Mesothelial cell of epicardium (in vitro differentiated cells): ENCODE measurements around the gene HNRNPA3. TPM values are rescaled to one million over a fixed set of nuclear protein-coding genes. Genes with fewer than 3 reads are reported as not detected.
"Not testable (repeated sequence)": the region's sequence is repeated elsewhere in the genome, so short reads cannot be mapped to it uniquely, and the experiment has no call there.

Experiments used
- DNase-seq, 2 experiments: peaks; one replicate each; pipeline ENCODE4 v3.0.0; 2021; ENCODE audit warnings: low spot score in 2 of 2; ENCODE audit not compliant: unreplicated experiment in 2 of 2
- H3K27ac Mint-ChIP-seq: 2 replicates; pipeline ENCODE4 v1.8.0; 2021; ENCODE audit warnings: mixed read lengths
- H3K27me3 Mint-ChIP-seq: 2 replicates; pipeline ENCODE4 v1.8.0; 2021; ENCODE audit warnings: low read depth, mixed read lengths
- H3K36me3 Mint-ChIP-seq: 2 replicates; pipeline ENCODE4 v1.8.0; 2021; ENCODE audit warnings: mixed read lengths
- H3K4me1 Mint-ChIP-seq: 2 replicates; pipeline ENCODE4 v1.8.0; 2021; ENCODE audit warnings: mixed read lengths
- H3K4me3 Mint-ChIP-seq: 2 replicates; pipeline ENCODE4 v1.8.0; 2021; ENCODE audit warnings: mild to moderate bottlenecking, moderate library complexity, mixed read lengths
- H3K9me3 Mint-ChIP-seq: 2 replicates; pipeline ENCODE4 v1.8.0; 2021; ENCODE audit warnings: mixed read lengths
- CTCF ChIP-seq: fragments of 200-600 bp; sonication (generic); IDR thresholded peaks from one replicate; pipeline ENCODE4 v1.5.0; 2021; ENCODE audit warnings: antibody characterized with exemption; ENCODE audit not compliant: unreplicated experiment
- total RNA-seq: library from RNA; stranded (reverse); gene quantifications from 3 replicates; pipeline ENCODE4 v1.2.1, GENCODE V29; 2021

The HNRNPA3 gene
- total RNA-seq, 1 donor from 2014 or later, result 264 TPM

- no peaks in the 10 kb centered on the region for H3K9me3 Mint-ChIP-seq
- H3K4me1 Mint-ChIP-seq, result peaks cover 16% of the 10 kb centered on the region
- H3K4me3 Mint-ChIP-seq, result no peak overlapping the region
- no peak overlapping the region for H3K27ac Mint-ChIP-seq
- no peak for DNase-seq
- H3K36me3 Mint-ChIP-seq, result no peaks in the 10 kb centered on the region
- no peak for TF ChIP-seq CTCF
- H3K27me3 Mint-ChIP-seq, result no peaks in the 10 kb centered on the region
Observed at GRCh38 chr2:177178797-177179196, 33.8 kb upstream of the HNRNPA3 start.

- no peaks in the 10 kb centered on the region for H3K9me3 Mint-ChIP-seq
- DNase-seq, result no peak
- H3K4me1 Mint-ChIP-seq, result peaks cover 16% of the 10 kb centered on the region
- no peak for TF ChIP-seq CTCF
- H3K4me3 Mint-ChIP-seq, result no peak overlapping the region
- no peak overlapping the region for H3K27ac Mint-ChIP-seq
- no peaks in the 10 kb centered on the region for H3K36me3 Mint-ChIP-seq
- H3K27me3 Mint-ChIP-seq, result no peaks in the 10 kb centered on the region
Observed at GRCh38 chr2:177179227-177179626, 33.4 kb upstream of the HNRNPA3 start.

GRCh38 chr2:177179671-177180070, 32.9 kb upstream of the HNRNPA3 start:
- peaks cover 13% of the 10 kb centered on the region for H3K4me1 Mint-ChIP-seq
- not testable (repeated sequence) for H3K36me3 Mint-ChIP-seq, H3K9me3 Mint-ChIP-seq, DNase-seq, H3K27me3 Mint-ChIP-seq, H3K27ac Mint-ChIP-seq, H3K4me3 Mint-ChIP-seq

- H3K27ac Mint-ChIP-seq, result no peak overlapping the region
- H3K4me1 Mint-ChIP-seq, result peaks cover 10% of the 10 kb centered on the region
- no peak for TF ChIP-seq CTCF
- no peaks in the 10 kb centered on the region for H3K36me3 Mint-ChIP-seq
- DNase-seq, result no peak
- H3K9me3 Mint-ChIP-seq, result no peaks in the 10 kb centered on the region
- H3K27me3 Mint-ChIP-seq, result no peaks in the 10 kb centered on the region
- no peak overlapping the region for H3K4me3 Mint-ChIP-seq
Observed at GRCh38 chr2:177180269-177181000, 32.2 kb upstream of the HNRNPA3 start.

GRCh38 chr2:177183860-177184259, 28.7 kb upstream of the HNRNPA3 start:
- Mint-ChIP-seq H3K27ac (no peak overlapping the region), H3K9me3 (no peaks in the 10 kb centered on the region), H3K4me1 (peaks cover 10% of the 10 kb centered on the region), H3K27me3 (no peaks in the 10 kb centered on the region), H3K36me3 (no peaks in the 10 kb centered on the region), H3K4me3 (no peak overlapping the region)
- no peak for DNase-seq
- no peak for TF ChIP-seq CTCF

GRCh38 chr2:177184606-177185005, 28.0 kb upstream of the HNRNPA3 start:
- peaks cover 11% of the 10 kb centered on the region for H3K4me1 Mint-ChIP-seq
- H3K27ac Mint-ChIP-seq, result no peak overlapping the region
- no peak for DNase-seq
- H3K9me3 Mint-ChIP-seq, result no peaks in the 10 kb centered on the region
- no peaks in the 10 kb centered on the region for H3K36me3 Mint-ChIP-seq
- H3K4me3 Mint-ChIP-seq, result no peak overlapping the region
- TF ChIP-seq CTCF, result no peak
- no peaks in the 10 kb centered on the region for H3K27me3 Mint-ChIP-seq

GRCh38 chr2:177186038-177186437, 26.6 kb upstream of the HNRNPA3 start:
- H3K9me3 Mint-ChIP-seq, H3K27me3 Mint-ChIP-seq, DNase-seq, H3K36me3 Mint-ChIP-seq, H3K4me3 Mint-ChIP-seq, H3K27ac Mint-ChIP-seq: not testable (repeated sequence)
- H3K4me1 Mint-ChIP-seq, result peaks cover 11% of the 10 kb centered on the region
